ENCODE results near the gene EXOC3.

- no peak for TF ChIP-seq CTCF (IDR thresholded peaks at IDR 0.05 in 4 of 5, conservative IDR thresholded peaks at IDR 0.05 in 1 of 5)
- TF ChIP-seq POLR2A (IDR thresholded peaks at IDR 0.05), result no peak
Observed at GRCh38 chr5:435156-435790, 7.7 kb upstream of the EXOC3 start.

Measured in gastrocnemius medialis (tissue), 4 donors.